HepG2 (cell line): Measurements from ENCODE around the gene SETD1B. TPM values are rescaled to one million over a fixed set of nuclear protein-coding genes. Genes with fewer than 3 reads are reported as not detected.

Experiments
- ATM ChIP-seq: fragments of 450-650 bp; IDR thresholded peaks from 2 replicates; pipeline ENCODE4 v1.7.1; 2017; ENCODE audit warnings: mild to moderate bottlenecking, borderline replicate concordance
- ELF3 ChIP-seq: IDR thresholded peaks from 2 replicates; pipeline ENCODE4 v1.6.1; 2016; ENCODE audit warnings: missing genetic modification reagents, missing compliant biosample characterization
- FOXA1 ChIP-seq, 2 experiments: fragments of 450-650 bp in 1 of 2; sonication (generic) in 1 of 2; formaldehyde crosslinking in 1 of 2; IDR thresholded peaks; 2 replicates each; pipeline versions ENCODE4 v1.4.0 to v1.6.1; 2016 to 2020; ENCODE audit warnings: missing genetic modification reagents in 1 of 2
- GTF3A ChIP-seq: sonication (generic); formaldehyde crosslinking; conservative IDR thresholded peaks from 2 replicates; pipeline ENCODE4 v1.4.0; 2020; ENCODE audit warnings: mild to moderate bottlenecking, missing genetic modification reagents
- HNF1A ChIP-seq, 2 experiments: sonication (generic) in 1 of 2; formaldehyde crosslinking in 1 of 2; IDR thresholded peaks; 2 replicates each; pipeline versions ENCODE4 v1.4.0 to v1.6.1; 2016 to 2020; ENCODE audit warnings: borderline replicate concordance in 1 of 2, low read depth in 1 of 2, mild to moderate bottlenecking in 1 of 2, missing genetic modification reagents in 1 of 2
- HNF4A ChIP-seq: sonication (generic); formaldehyde crosslinking; IDR thresholded peaks from 2 replicates; pipeline ENCODE4 v1.4.0; 2020; ENCODE audit warnings: missing genetic modification reagents
- JARID2 ChIP-seq: sonication (generic); formaldehyde crosslinking; IDR thresholded peaks from 2 replicates; pipeline ENCODE4 v1.8.1; 2023; ENCODE audit warnings: missing genetic modification reagents, inconsistent platforms; ENCODE audit not compliant: insufficient replicate concordance
- NBN ChIP-seq: fragments of 450-650 bp; conservative IDR thresholded peaks from 2 replicates; pipeline ENCODE4 v1.6.1; 2017
- NCOA5 ChIP-seq: sonication (generic); formaldehyde crosslinking; IDR thresholded peaks from 2 replicates; pipeline ENCODE4 v1.4.0; 2020; ENCODE audit warnings: missing genetic modification reagents
- NR1H2 ChIP-seq: sonication (generic); formaldehyde crosslinking; IDR thresholded peaks from 2 replicates; pipeline ENCODE4 v1.8.1; 2022; ENCODE audit warnings: low read depth, missing genetic modification reagents, borderline replicate concordance
- PAF1 ChIP-seq: IDR thresholded peaks from 2 replicates; pipeline ENCODE4 v1.6.1; 2016; ENCODE audit warnings: missing genetic modification reagents, missing compliant biosample characterization
- TARDBP ChIP-seq: sonication (generic); formaldehyde crosslinking; IDR thresholded peaks from 2 replicates; pipeline ENCODE4 v1.8.0; 2022; ENCODE audit warnings: mild to moderate bottlenecking, missing genetic modification reagents
- TBP ChIP-seq: sonication (generic); formaldehyde crosslinking; IDR thresholded peaks from 2 replicates; pipeline ENCODE4 v1.5.0; 2020; ENCODE audit warnings: missing genetic modification reagents
- TFDP2 ChIP-seq: sonication (generic); formaldehyde crosslinking; IDR thresholded peaks from 2 replicates; pipeline ENCODE4 v1.4.0; 2020; ENCODE audit warnings: missing genetic modification reagents
- THRA ChIP-seq: sonication (generic); formaldehyde crosslinking; IDR thresholded peaks from 2 replicates; pipeline ENCODE4 v1.4.0; 2020; ENCODE audit warnings: missing genetic modification reagents, borderline replicate concordance
- WIZ ChIP-seq: sonication (generic); formaldehyde crosslinking; IDR thresholded peaks from 2 replicates; pipeline ENCODE4 v1.5.1; 2020; ENCODE audit warnings: mild to moderate bottlenecking, missing genetic modification reagents
- ZFP62 ChIP-seq: sonication (generic); formaldehyde crosslinking; IDR thresholded peaks from 2 replicates; pipeline ENCODE4 v1.4.0; 2020; ENCODE audit warnings: missing genetic modification reagents
- ZNF383 ChIP-seq: sonication (generic); formaldehyde crosslinking; IDR thresholded peaks from 2 replicates; pipeline ENCODE4 v1.4.0; 2020; ENCODE audit warnings: missing genetic modification reagents, mild to moderate bottlenecking, borderline replicate concordance
- ZNF451 ChIP-seq: sonication (generic); formaldehyde crosslinking; IDR thresholded peaks from 2 replicates; pipeline ENCODE4 v1.5.0; 2020; ENCODE audit warnings: mild to moderate bottlenecking, missing genetic modification reagents
- ZNF570 ChIP-seq: sonication (generic); formaldehyde crosslinking; IDR thresholded peaks from 2 replicates; pipeline ENCODE4 v1.4.0; 2020; ENCODE audit warnings: mild to moderate bottlenecking, missing genetic modification reagents, borderline replicate concordance
- ZNF674 ChIP-seq: sonication (generic); formaldehyde crosslinking; IDR thresholded peaks from 2 replicates; pipeline ENCODE4 v1.5.0; 2020; ENCODE audit warnings: low read depth, mild to moderate bottlenecking, missing genetic modification reagents
- ZNF879 ChIP-seq: sonication (generic); formaldehyde crosslinking; IDR thresholded peaks from 2 replicates; pipeline ENCODE4 v1.8.1; 2023; ENCODE audit warnings: missing genetic modification reagents
- polyA plus RNA-seq, 8 experiments: library from polyadenylated mRNA; depleted of rRNA in 3 of 8; stranded (reverse) in 7 of 8; unstranded in 1 of 8; fragments of >200 nt; fragmentation: Illumina TruSeq in 4 of 8; extraction: Trizol in 4 of 8; gene quantifications; 2 replicates each; pipeline versions ENCODE4 v1.2.1 to v1.2.3, GENCODE V29; 2011 to 2016; ENCODE audit warnings: low read depth in 4 of 8, missing spikeins in 1 of 8, mixed read lengths in 1 of 8; ENCODE audit not compliant: insufficient read depth in 1 of 8
- total RNA-seq, 5 experiments: library from RNA; depleted of rRNA; stranded (reverse); fragments of >200 nt; fragmentation: Illumina TruSeq; extraction: Trizol; gene quantifications; 2 replicates each; pipeline ENCODE4 v1.2.3, GENCODE V29; 2016; ENCODE audit warnings: low read depth in 1 of 5

Gene SETD1B
- total and polyA plus RNA-seq, 2 of the 13 experiments (the other 11 are each of a cell fraction or from before 2014, with no cell fraction given) = 1.1 to 1.4 TPM

GRCh38 chr12:121800694-121801594, 2.9 kb upstream of the SETD1B start (continued):
- no peak for TF ChIP-seq NR1H2
- TF ChIP-seq NCOA5 (CRISPR knock-in tag) = no peak
- TF ChIP-seq GTF3A (CRISPR knock-in tag) = no peak
- TF ChIP-seq ZNF674 = 0 out of 2 replicates have a peak, but pooled peaks have one; percentile 45
- no peak for TF ChIP-seq ZNF879 (CRISPR knock-in tag)
- no peak for TF ChIP-seq ZFP62 (CRISPR knock-in tag)
- TF ChIP-seq FOXA1 (IDR thresholded peaks at IDR 0.05) = no peak
- no peak for TF ChIP-seq FOXA1 (CRISPR knock-in tag; IDR thresholded peaks at IDR 0.05)
- no peak for TF ChIP-seq JARID2
- no peak for TF ChIP-seq HNF4A (CRISPR knock-in tag)
- TF ChIP-seq TBP (CRISPR knock-in tag) = no peak
- no peak for TF ChIP-seq ZNF383 (CRISPR knock-in tag)
- TF ChIP-seq TFDP2 (CRISPR knock-in tag) = 0 out of 2 replicates have a peak, but pooled peaks have one; percentile 32
- TF ChIP-seq PAF1 (CRISPR knock-in tag) = no peak
- TF ChIP-seq NBN = no peak
- TF ChIP-seq TARDBP (CRISPR knock-in tag) = no peak
- no peak for TF ChIP-seq ELF3
- TF ChIP-seq ZNF570 = no peak
- TF ChIP-seq THRA (CRISPR knock-in tag) = no peak
- no peak for TF ChIP-seq WIZ (CRISPR knock-in tag)
- TF ChIP-seq HNF1A (IDR thresholded peaks at IDR 0.05; ENCODE audit: low read depth) = no peak
- no peak for TF ChIP-seq HNF1A (CRISPR knock-in tag; IDR thresholded peaks at IDR 0.05; ENCODE audit: borderline replicate concordance)
- TF ChIP-seq ZNF451 = no peak
- no peak for TF ChIP-seq ATM
